A549 (cell line): ENCODE results near the gene CREB3L1. TPM values are rescaled to one million over a fixed set of nuclear protein-coding genes. Genes with fewer than 3 reads are reported as not detected.

Source experiments
- ATAC-seq, 2 experiments: fragments of 200-7000 bp in 1 of 2; fragments of >200 bp in 1 of 2; cut with Nextera tagmentation in 1 of 2; cut with Tn5 transposase in 1 of 2; 3 replicates each; pipeline versions ENCODE4 v1.8.0 to v1.9.1; 2018 to 2020; ENCODE audit warnings: mild to moderate bottlenecking in 1 of 2, moderate library complexity in 1 of 2
- CTCF ChIA-PET: fragments of 300-600 bp; sonication (Branson Sonifier 250); formaldehyde crosslinking; extraction: SDS; loops from one replicate; lab custom pipeline; 2021; ENCODE audit warnings: antibody characterized with exemption, inconsistent platforms; lab: Yijun Ruan, JAX
- POLR2A ChIA-PET: fragments of 350-600 bp; formaldehyde crosslinking; extraction: SDS; loops from one replicate; lab custom pipeline; 2021; ENCODE audit warnings: antibody characterized with exemption, inconsistent platforms; lab: Yijun Ruan, JAX
- DNase-seq, 2 experiments: peaks; one replicate each; pipeline versions ENCODE4 v3.0.0 to v3.0.0-alpha.2; 2011 to 2016; ENCODE audit warnings: low read depth in 1 of 2, low spot score in 1 of 2
- FAIRE-seq: peaks from 2 replicates; lab custom pipeline; 2011; peaks lifted over from hg19 to GRCh38; lab: Jason Lieb, UNC
- H3K27ac ChIP-seq, 2 experiments: fragments of >200 bp; sonication (Bioruptor Twin); formaldehyde crosslinking; 3 replicates each; pipeline ENCODE4 v1.5.1; 2016 to 2017
- H3K4me1 ChIP-seq: fragments of >200 bp; sonication (Bioruptor Twin); formaldehyde crosslinking; 3 replicates; pipeline ENCODE4 v1.6.1; 2016
- H3K4me2 ChIP-seq: fragments of >200 bp; sonication (Bioruptor Twin); formaldehyde crosslinking; 3 replicates; pipeline ENCODE4 v1.6.1; 2016
- H3K4me3 ChIP-seq: fragments of >200 bp; sonication (Bioruptor Twin); formaldehyde crosslinking; 3 replicates; pipeline ENCODE4 v1.5.1; 2016
- H3K9me3 ChIP-seq: fragments of >200 bp; sonication (Bioruptor Twin); formaldehyde crosslinking; 3 replicates; pipeline ENCODE4 v1.6.1; 2016
- EHMT2 ChIP-seq: fragments of 200-600 bp; sonication (generic); IDR thresholded peaks from 2 replicates; pipeline ENCODE4 v1.6.1; 2016; ENCODE audit warnings: antibody characterized with exemption, low read depth, mild to moderate bottlenecking, moderate library complexity
- EP300 ChIP-seq, 2 experiments: fragments of >200 bp; sonication (Bioruptor Twin); formaldehyde crosslinking; IDR thresholded peaks; 2 replicates in 1 of 2; 3 replicates in 1 of 2; pipeline ENCODE4 v1.6.1; 2016 to 2017
- ESRRA ChIP-seq: fragments of 150-350 bp; IDR thresholded peaks from 2 replicates; pipeline ENCODE4 v1.6.1; 2014; ENCODE audit warnings: mild to moderate bottlenecking, low read length, borderline replicate concordance
- FOSL2 ChIP-seq, 2 experiments: fragments of 450-650 bp in 1 of 2; fragments of >200 bp in 1 of 2; sonication (Bioruptor Twin) in 1 of 2; formaldehyde crosslinking; IDR thresholded peaks; 2 replicates each; pipeline versions ENCODE4 v1.5.0 to v1.6.1; 2016 to 2020; ENCODE audit warnings: mild to moderate bottlenecking in 1 of 2, moderate library complexity in 1 of 2
- GATA3 ChIP-seq: IDR thresholded peaks from 2 replicates; pipeline ENCODE4 v1.6.1; 2012; ENCODE audit warnings: borderline replicate concordance
- HDAC2 ChIP-seq: fragments of 200-600 bp; sonication (generic); IDR thresholded peaks from 2 replicates; pipeline ENCODE4 v1.6.1; 2016
- HOXA7 ChIP-seq: fragments of 250-450 bp; sonication (Bioruptor Pico); IDR thresholded peaks from 2 replicates; pipeline ENCODE4 v1.5.0; 2020; ENCODE audit warnings: mild to moderate bottlenecking, moderate library complexity
- HOXB13 ChIP-seq: fragments of 250-450 bp; sonication (Bioruptor Pico); IDR thresholded peaks from 2 replicates; pipeline ENCODE4 v1.5.0; 2020; ENCODE audit warnings: low read depth, mild to moderate bottlenecking, moderate library complexity
- HOXB5 ChIP-seq: fragments of 250-450 bp; sonication (Bioruptor Pico); IDR thresholded peaks from 2 replicates; pipeline ENCODE4 v1.5.0; 2020; ENCODE audit warnings: mild to moderate bottlenecking, moderate library complexity
- KDM5A ChIP-seq: fragments of 200-600 bp; sonication (generic); IDR thresholded peaks from 2 replicates; pipeline ENCODE4 v1.6.1; 2016; ENCODE audit warnings: antibody characterized with exemption, mild to moderate bottlenecking
- MYC ChIP-seq: IDR thresholded peaks from 2 replicates; pipeline ENCODE4 v1.6.1; 2012; ENCODE audit warnings: mild to moderate bottlenecking, inconsistent platforms, low read length, improper control_type of control experiment, borderline replicate concordance
- NR3C1 ChIP-seq: fragments of >200 bp; sonication (Bioruptor Twin); formaldehyde crosslinking; IDR thresholded peaks from 3 replicates; pipeline ENCODE4 v1.6.1; 2017
- PHF8 ChIP-seq: fragments of 200-600 bp; sonication (generic); IDR thresholded peaks from 2 replicates; pipeline ENCODE4 v1.6.1; 2016; ENCODE audit warnings: low read depth, mild to moderate bottlenecking, antibody characterized with exemption, moderate library complexity, borderline replicate concordance
- POLR2A ChIP-seq: IDR thresholded peaks from 2 replicates; pipeline ENCODE4 v1.6.1; 2012; ENCODE audit warnings: mild to moderate bottlenecking, low read length
- RARB ChIP-seq: fragments of 250-450 bp; sonication (Bioruptor Pico); IDR thresholded peaks from 2 replicates; pipeline ENCODE4 v1.8.0; 2021; ENCODE audit warnings: mild to moderate bottlenecking, moderate library complexity
- RCOR1 ChIP-seq: fragments of 150-350 bp; IDR thresholded peaks from 2 replicates; pipeline ENCODE4 v1.6.1; 2014; ENCODE audit warnings: antibody characterized with exemption, low read length, low read depth
- RFX5 ChIP-seq: fragments of 450-650 bp; IDR thresholded peaks from 2 replicates; pipeline ENCODE4 v1.7.1; 2014; ENCODE audit warnings: antibody characterized with exemption, mild to moderate bottlenecking, moderate library complexity
- RNF2 ChIP-seq: fragments of 200-600 bp; sonication (generic); IDR thresholded peaks from 2 replicates; pipeline ENCODE4 v1.6.1; 2016; ENCODE audit warnings: low read depth, mild to moderate bottlenecking, antibody characterized with exemption, moderate library complexity, borderline replicate concordance
- SMC3 ChIP-seq: fragments of >200 bp; sonication (Bioruptor Twin); formaldehyde crosslinking; IDR thresholded peaks from 3 replicates; pipeline ENCODE4 v1.6.1; 2018; ENCODE audit warnings: inconsistent platforms
- SREBF2 ChIP-seq: fragments of 450-650 bp; IDR thresholded peaks from 2 replicates; pipeline ENCODE4 v1.6.1; 2014; ENCODE audit warnings: mild to moderate bottlenecking, moderate library complexity
- TFCP2L1 ChIP-seq: fragments of 250-450 bp; sonication (Bioruptor Pico); IDR thresholded peaks from 2 replicates; pipeline ENCODE4 v1.5.0; 2021; ENCODE audit warnings: mild to moderate bottlenecking
- TP53 ChIP-seq: fragments of 250-450 bp; sonication (Bioruptor Pico); IDR thresholded peaks from 2 replicates; pipeline ENCODE4 v1.5.0; 2021; ENCODE audit warnings: mild to moderate bottlenecking, moderate library complexity
- WGBS: methylation state at CpG from one replicate; pipeline ENCODE4 v1.1.6; 2017; ENCODE audit errors: missing lambda C conversion rate; 5-methylcytosine and 5-hydroxymethylcytosine counted together
- polyA plus RNA-seq, 4 experiments: library from polyadenylated mRNA; depleted of rRNA in 3 of 4; stranded (reverse); fragments of >200 nt; fragmentation: RNase III in 1 of 4; extraction: RNeasy Plus Mini Kit Qiagen cat#74134 plus additional on column Dnase treatment in 1 of 4; gene quantifications; 2 replicates in 3 of 4; 3 replicates in 1 of 4; pipeline ENCODE4 v1.2.3, GENCODE V29; 2011 to 2017
- TF ChIP-seq, protein P1 (sequence below): IDR thresholded peaks from 2 replicates; pipeline ENCODE4 v1.6.1; 2012
- TF ChIP-seq, protein P2 (sequence below): IDR thresholded peaks from 2 replicates; pipeline ENCODE4 v1.6.1; 2012
- TF ChIP-seq, protein P3 (sequence below): fragments of >200 bp; sonication (Bioruptor Twin); formaldehyde crosslinking; IDR thresholded peaks from 2 replicates; pipeline ENCODE4 v1.6.1; 2016
- TF ChIP-seq, protein P4 (sequence below): fragments of >200 bp; sonication (Bioruptor Twin); formaldehyde crosslinking; IDR thresholded peaks from 3 replicates; pipeline ENCODE4 v1.6.1; 2016
- TF ChIP-seq, protein P5 (sequence below): IDR thresholded peaks from 2 replicates; pipeline ENCODE4 v1.6.1; 2012; ENCODE audit warnings: low read depth, borderline replicate concordance

The CREB3L1 gene
- polyA plus RNA-seq, 2 of the 4 experiments (the other 2 are of a cell fraction) = 0.61 to 2.3 TPM

DNA sequence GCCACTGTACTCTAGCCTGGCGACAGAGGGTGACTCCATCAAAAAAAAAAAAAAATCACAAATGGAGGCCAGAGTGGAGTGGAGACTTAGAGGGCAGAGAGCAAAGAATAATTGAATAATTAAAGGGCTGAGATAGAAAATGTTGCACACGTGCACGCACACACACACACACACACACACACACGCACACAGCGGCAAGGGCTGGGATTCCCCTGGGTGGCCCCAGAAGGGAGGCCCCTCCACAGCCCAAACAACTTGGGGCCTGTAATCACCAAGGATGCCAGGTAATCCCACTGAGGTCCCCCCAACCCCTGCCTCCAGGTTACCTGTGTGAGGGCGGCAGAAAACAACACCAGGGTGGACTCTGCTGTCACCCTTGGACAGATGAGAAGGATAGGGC lies 57.8 kb downstream of the CREB3L1 start:
- DNase-seq (no peak), FAIRE-seq (no peak), ATAC-seq (no peak)
- ChIA-PET POLR2A (no interaction called here), CTCF (interaction anchor here (0.7 to 1.0 kb wide), 3 partner anchors 10 to 38 kb away, joined by 3 to 4 read pairs (median 3); no protein-coding TSS in a partner anchor)
- 97% methylated on average over 6 of the region's 6 CpGs for WGBS
- Histone ChIP-seq H3K27ac (no peak overlapping the region), H3K9me3 (no peaks in the 10 kb centered on the region), H3K4me1 (peaks cover 14% of the 10 kb centered on the region), H3K4me3 (no peak overlapping the region), H3K4me2 (no peak overlapping the region)
- TF ChIP-seq MYC (no peak), HOXB13 (CRISPR knock-in tag) (no peak), EP300 (IDR thresholded peaks at IDR 0.05) (no peak), RARB (no peak)
- TF ChIP-seq, protein P1, sequence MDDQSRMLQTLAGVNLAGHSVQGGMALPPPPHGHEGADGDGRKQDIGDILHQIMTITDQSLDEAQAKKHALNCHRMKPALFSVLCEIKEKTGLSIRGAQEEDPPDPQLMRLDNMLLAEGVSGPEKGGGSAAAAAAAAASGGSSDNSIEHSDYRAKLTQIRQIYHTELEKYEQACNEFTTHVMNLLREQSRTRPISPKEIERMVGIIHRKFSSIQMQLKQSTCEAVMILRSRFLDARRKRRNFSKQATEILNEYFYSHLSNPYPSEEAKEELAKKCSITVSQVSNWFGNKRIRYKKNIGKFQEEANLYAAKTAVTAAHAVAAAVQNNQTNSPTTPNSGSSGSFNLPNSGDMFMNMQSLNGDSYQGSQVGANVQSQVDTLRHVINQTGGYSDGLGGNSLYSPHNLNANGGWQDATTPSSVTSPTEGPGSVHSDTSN = no peak

DNA sequence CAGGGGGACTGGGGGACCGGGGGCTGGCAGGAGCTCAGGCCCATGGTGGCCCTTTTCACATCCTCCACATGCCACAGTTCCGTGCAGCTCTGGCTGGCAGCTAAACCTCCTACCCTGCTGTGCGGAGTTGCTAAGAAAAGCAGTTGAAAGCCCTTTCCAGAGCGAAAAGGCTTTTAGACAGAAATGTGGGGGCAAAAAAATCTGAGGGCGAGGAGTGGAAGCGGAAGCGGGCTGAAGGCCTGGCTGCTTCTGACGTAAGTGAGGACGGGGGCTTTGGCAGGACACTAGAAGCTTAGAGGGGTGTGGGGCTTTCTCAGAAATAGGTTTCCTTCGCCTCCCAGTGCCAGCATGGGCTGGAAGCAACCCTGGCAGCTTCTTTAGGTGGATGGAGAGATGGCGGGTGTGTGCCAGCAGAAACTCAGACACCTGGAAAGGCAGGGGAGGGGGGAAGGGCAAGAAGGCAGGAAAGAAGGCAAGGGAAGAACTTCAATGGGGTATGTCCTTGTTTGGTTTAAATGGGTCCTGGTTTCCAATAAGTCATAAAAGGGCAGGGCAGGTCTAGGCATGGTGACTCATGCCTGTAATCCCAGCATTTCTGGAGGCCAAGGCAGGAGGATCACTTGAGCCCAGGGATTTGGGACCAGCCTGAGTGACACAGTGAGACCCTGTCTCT lies 58.6 kb downstream of the CREB3L1 start:
- FAIRE-seq (no peak), DNase-seq (no peak)
- H3K9me3 ChIP-seq = no peaks in the 10 kb centered on the region

DNA sequence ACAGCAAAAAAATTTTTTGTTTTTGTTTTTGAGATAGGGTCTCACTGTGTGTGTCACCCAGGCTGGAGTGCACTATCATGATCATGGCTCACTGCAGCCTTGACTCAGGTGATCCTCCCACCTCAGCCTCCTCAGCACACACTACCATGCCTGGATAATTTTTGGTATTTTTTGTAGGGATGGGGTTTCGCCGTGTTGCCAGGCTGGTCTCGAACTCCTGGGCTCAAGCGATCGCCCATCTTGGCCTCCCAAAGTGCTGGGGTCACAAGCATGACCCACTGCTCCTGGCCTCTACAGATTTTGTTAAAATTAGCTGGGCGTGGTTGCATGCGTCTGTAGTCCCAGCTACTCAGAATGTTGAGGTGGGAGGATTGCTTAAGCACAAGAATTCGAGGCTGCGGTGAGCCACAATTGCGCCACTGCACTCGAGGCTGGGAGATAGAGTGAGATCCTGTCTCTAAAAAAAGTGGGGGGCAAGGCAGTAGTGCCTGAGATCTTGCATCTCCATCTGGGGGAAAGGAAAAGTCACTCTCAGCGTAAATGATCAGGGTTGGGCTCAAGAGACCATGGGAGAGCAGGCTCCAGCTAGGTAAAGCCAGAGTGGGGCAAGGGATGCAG lies 59.2 kb downstream of the CREB3L1 start:
- no peak overlapping the region for H3K4me2 ChIP-seq
- 84% methylated on average over 12 of the region's 12 CpGs for WGBS
- no peak overlapping the region for H3K27ac ChIP-seq
- no peak for FAIRE-seq
- no peak overlapping the region for H3K4me3 ChIP-seq
- CTCF ChIA-PET = interaction anchor here (1.4 to 3.9 kb wide), 2 partner anchors 10 to 28 kb away, joined by 3 to 18 read pairs; partner anchors contain the start of gene DGKZ
- TF ChIP-seq RFX5 (no peak), SREBF2 (no peak), KDM5A (no peak), SMC3 (no peak), ESRRA (no peak), RARB (no peak), POLR2A (no peak), HOXB13 (CRISPR knock-in tag) (no peak), TP53 (CRISPR knock-in tag) (no peak), EHMT2 (no peak), RNF2 (no peak)
- TF ChIP-seq, protein P2, sequence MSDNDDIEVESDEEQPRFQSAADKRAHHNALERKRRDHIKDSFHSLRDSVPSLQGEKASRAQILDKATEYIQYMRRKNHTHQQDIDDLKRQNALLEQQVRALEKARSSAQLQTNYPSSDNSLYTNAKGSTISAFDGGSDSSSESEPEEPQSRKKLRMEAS = no peak
- TF ChIP-seq, protein P1 = no peak
- TF ChIP-seq, protein P3, sequence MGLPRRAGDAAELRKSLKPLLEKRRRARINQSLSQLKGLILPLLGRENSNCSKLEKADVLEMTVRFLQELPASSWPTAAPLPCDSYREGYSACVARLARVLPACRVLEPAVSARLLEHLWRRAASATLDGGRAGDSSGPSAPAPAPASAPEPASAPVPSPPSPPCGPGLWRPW = no peak
- TF ChIP-seq, all 56 proteins: peak for 0
- Histone ChIP-seq H3K9me3 (no peaks in the 10 kb centered on the region), H3K4me1 (peaks cover 14% of the 10 kb centered on the region)
- POLR2A ChIA-PET = no interaction called here
- no peak for DNase-seq
- no peak for ATAC-seq

More for the DNA sequence above, 58.6 kb downstream of the CREB3L1 start:
- WGBS = 88% methylated on average over 10 of the region's 11 CpGs
- Histone ChIP-seq H3K27ac (no peak overlapping the region), H3K4me3 (no peak overlapping the region)
- ATAC-seq = no peak
- TF ChIP-seq HOXB5 (CRISPR knock-in tag) = no peak
- no peak for TF ChIP-seq GATA3
- no peak for TF ChIP-seq NR3C1
- no peak for TF ChIP-seq HOXB13 (CRISPR knock-in tag)
- TF ChIP-seq EP300 (IDR thresholded peaks at IDR 0.05) = no peak
- TF ChIP-seq, protein P4, sequence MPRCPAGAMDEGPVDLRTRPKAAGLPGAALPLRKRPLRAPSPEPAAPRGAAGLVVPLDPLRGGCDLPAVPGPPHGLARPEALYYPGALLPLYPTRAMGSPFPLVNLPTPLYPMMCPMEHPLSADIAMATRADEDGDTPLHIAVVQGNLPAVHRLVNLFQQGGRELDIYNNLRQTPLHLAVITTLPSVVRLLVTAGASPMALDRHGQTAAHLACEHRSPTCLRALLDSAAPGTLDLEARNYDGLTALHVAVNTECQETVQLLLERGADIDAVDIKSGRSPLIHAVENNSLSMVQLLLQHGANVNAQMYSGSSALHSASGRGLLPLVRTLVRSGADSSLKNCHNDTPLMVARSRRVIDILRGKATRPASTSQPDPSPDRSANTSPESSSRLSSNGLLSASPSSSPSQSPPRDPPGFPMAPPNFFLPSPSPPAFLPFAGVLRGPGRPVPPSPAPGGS = no peak
- no peak for TF ChIP-seq FOSL2 (IDR thresholded peaks at IDR 0.05)
- TF ChIP-seq FOSL2 (CRISPR knock-in tag; IDR thresholded peaks at IDR 0.05) = no peak
- no peak for TF ChIP-seq EHMT2
- TF ChIP-seq HDAC2 = no peak
- no peak for TF ChIP-seq PHF8
- no peak for TF ChIP-seq ESRRA
- TF ChIP-seq RARB = no peak
- TF ChIP-seq RCOR1 = no peak
- TF ChIP-seq RNF2 = no peak
- TF ChIP-seq, protein P5, sequence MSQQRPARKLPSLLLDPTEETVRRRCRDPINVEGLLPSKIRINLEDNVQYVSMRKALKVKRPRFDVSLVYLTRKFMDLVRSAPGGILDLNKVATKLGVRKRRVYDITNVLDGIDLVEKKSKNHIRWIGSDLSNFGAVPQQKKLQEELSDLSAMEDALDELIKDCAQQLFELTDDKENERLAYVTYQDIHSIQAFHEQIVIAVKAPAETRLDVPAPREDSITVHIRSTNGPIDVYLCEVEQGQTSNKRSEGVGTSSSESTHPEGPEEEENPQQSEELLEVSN = no peak
- TF ChIP-seq TFCP2L1 = no peak
- no peak for TF ChIP-seq HOXA7 (CRISPR knock-in tag)
- TF ChIP-seq, all 56 proteins: peak for 0
- Histone ChIP-seq H3K4me1 (peaks cover 14% of the 10 kb centered on the region), H3K4me2 (no peak overlapping the region)
- ChIA-PET POLR2A (no interaction called here), CTCF (interaction anchor here (1.0 to 3.9 kb wide), 3 partner anchors 11 to 39 kb away, joined by 3 to 18 read pairs (median 4); partner anchors contain the start of gene DGKZ)
